Measurements from ENCODE around the gene AGBL1.

DNA sequence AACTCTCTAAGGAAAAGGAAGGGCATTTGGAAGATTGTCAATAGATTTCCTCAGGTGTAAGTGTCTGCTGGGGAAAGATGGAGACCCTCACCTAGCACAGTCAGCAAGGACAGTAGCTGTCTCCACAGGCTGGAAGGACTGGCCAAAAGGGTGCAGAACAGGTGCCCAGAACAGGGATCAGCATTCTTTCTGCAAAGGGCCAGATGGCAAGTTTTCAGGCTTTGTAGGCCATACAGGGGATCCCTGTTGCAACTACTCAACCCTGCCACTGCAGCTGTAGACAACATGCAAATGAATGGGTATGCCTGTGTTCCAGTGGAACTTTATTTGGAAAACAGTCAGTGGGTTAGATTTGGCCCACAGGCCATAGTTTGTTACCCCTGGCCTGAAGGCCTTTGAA, 8.1 kb downstream of the AGBL1 start:
- TF ChIP-seq, protein P1, sequence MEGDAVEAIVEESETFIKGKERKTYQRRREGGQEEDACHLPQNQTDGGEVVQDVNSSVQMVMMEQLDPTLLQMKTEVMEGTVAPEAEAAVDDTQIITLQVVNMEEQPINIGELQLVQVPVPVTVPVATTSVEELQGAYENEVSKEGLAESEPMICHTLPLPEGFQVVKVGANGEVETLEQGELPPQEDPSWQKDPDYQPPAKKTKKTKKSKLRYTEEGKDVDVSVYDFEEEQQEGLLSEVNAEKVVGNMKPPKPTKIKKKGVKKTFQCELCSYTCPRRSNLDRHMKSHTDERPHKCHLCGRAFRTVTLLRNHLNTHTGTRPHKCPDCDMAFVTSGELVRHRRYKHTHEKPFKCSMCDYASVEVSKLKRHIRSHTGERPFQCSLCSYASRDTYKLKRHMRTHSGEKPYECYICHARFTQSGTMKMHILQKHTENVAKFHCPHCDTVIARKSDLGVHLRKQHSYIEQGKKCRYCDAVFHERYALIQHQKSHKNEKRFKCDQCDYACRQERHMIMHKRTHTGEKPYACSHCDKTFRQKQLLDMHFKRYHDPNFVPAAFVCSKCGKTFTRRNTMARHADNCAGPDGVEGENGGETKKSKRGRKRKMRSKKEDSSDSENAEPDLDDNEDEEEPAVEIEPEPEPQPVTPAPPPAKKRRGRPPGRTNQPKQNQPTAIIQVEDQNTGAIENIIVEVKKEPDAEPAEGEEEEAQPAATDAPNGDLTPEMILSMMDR (IDR thresholded peaks at IDR 0.05; ENCODE audit: insufficient read depth, low read length, poor library complexity, severe bottlenecking) = no peak
- TF ChIP-seq EZH2phosphoT487 (conservative IDR thresholded peaks at IDR 0.05; ENCODE audit: low read length) = no peak

All from SU-DHL-6 (cell line).